SJCRH30 (cell line): ENCODE measurements around the gene OR8K3. TPM values are rescaled to one million over a fixed set of nuclear protein-coding genes. Genes with fewer than 3 reads are reported as not detected.

Experiments
- DNase-seq, 2 experiments: peaks; one replicate each; pipeline ENCODE4 v3.0.0-alpha.2; 2015 to 2020
- H3K27ac ChIP-seq: fragments of 250-450 bp; sonication (Bioruptor Pico); 2 replicates; pipeline ENCODE4 v1.5.1; 2020; ENCODE audit warnings: mild to moderate bottlenecking, moderate library complexity
- H3K27me3 ChIP-seq: fragments of 250-450 bp; sonication (Bioruptor Pico); 2 replicates; pipeline ENCODE4 v1.5.1; 2020; ENCODE audit warnings: mild to moderate bottlenecking, moderate library complexity
- H3K36me3 ChIP-seq: fragments of 250-450 bp; sonication (Bioruptor Pico); 2 replicates; pipeline ENCODE4 v1.5.1; 2020; ENCODE audit warnings: mild to moderate bottlenecking, moderate library complexity
- H3K4me1 ChIP-seq: fragments of 250-450 bp; sonication (Bioruptor Pico); 2 replicates; pipeline ENCODE4 v1.5.1; 2020; ENCODE audit warnings: mild to moderate bottlenecking, moderate library complexity
- H3K4me3 ChIP-seq: fragments of 250-450 bp; sonication (Bioruptor Pico); 2 replicates; pipeline ENCODE4 v1.5.1; 2020; ENCODE audit warnings: mild to moderate bottlenecking, moderate library complexity
- H3K9me3 ChIP-seq: fragments of 250-450 bp; sonication (Bioruptor Pico); replicated peaks from 2 replicates; pipeline ENCODE4 v1.5.1; 2020; ENCODE audit warnings: mild to moderate bottlenecking, moderate library complexity
- total RNA-seq: library from RNA; depleted of rRNA; stranded (reverse); fragments of >200 nt; shearing (Covaris generic); gene quantifications from 2 replicates; pipeline ENCODE4 v1.2.3, GENCODE V29; 2014; rRNA removed

OR8K3 gene
- total RNA-seq: not detected in 2 replicates

- no peaks in the 10 kb centered on the region for H3K27me3 ChIP-seq
- H3K9me3 ChIP-seq: no peaks in the 10 kb centered on the region
- no peak within 1 kb of the TSS for H3K4me3 ChIP-seq
- no peaks in the 10 kb centered on the region for H3K36me3 ChIP-seq
- H3K27ac ChIP-seq: no peak within 1 kb of the TSS
- DNase-seq: no peak
- no peaks in the 10 kb centered on the region for H3K4me1 ChIP-seq
Measured at GRCh38 chr11:56314844-56315243, at the start of gene OR8K3. OR8K3 (plus strand) TSS chr11:56315144; CDS start chr11:56318307, 3,163 bp downstream.

GRCh38 chr11:56271092-56271491, 43.9 kb upstream of the OR8K3 start:
- Histone ChIP-seq H3K9me3 (no peaks in the 10 kb centered on the region), H3K27me3 (no peaks in the 10 kb centered on the region), H3K4me3 (no peak overlapping the region), H3K36me3 (no peaks in the 10 kb centered on the region), H3K27ac (no peak overlapping the region), H3K4me1 (no peaks in the 10 kb centered on the region)
- no peak for DNase-seq

GRCh38 chr11:56273854-56274253, 41.1 kb upstream of the OR8K3 start, which contains the start of gene OR5T1:
OR5T1 (plus strand) TSS chr11:56274154; CDS start chr11:56275639, 1,485 bp downstream.
- no peaks in the 10 kb centered on the region for H3K36me3 ChIP-seq
- no peak for DNase-seq
- H3K9me3 ChIP-seq: no peaks in the 10 kb centered on the region
- no peak within 1 kb of the TSS for H3K27ac ChIP-seq
- H3K27me3 ChIP-seq: no peaks in the 10 kb centered on the region
- H3K4me1 ChIP-seq: no peaks in the 10 kb centered on the region
- no peak within 1 kb of the TSS for H3K4me3 ChIP-seq

- H3K27me3 ChIP-seq: no peaks in the 10 kb centered on the region
- H3K4me3 ChIP-seq: no peak within 1 kb of the TSS
- H3K36me3 ChIP-seq: no peaks in the 10 kb centered on the region
- H3K9me3 ChIP-seq: no peaks in the 10 kb centered on the region
- DNase-seq: no peak
- H3K27ac ChIP-seq: no peak within 1 kb of the TSS
- H3K4me1 ChIP-seq: no peaks in the 10 kb centered on the region
Measured at GRCh38 chr11:56292154-56292553, 22.8 kb upstream of the OR8K3 start, which contains the start of gene OR8H1. OR8H1 (minus strand) TSS chr11:56292254; CDS start chr11:56291062, 1,192 bp downstream.

GRCh38 chr11:56296898-56297297, 18.0 kb upstream of the OR8K3 start:
- Histone ChIP-seq H3K27ac (no peak overlapping the region), H3K4me1 (no peaks in the 10 kb centered on the region), H3K4me3 (no peak overlapping the region), H3K36me3 (no peaks in the 10 kb centered on the region), H3K9me3 (no peaks in the 10 kb centered on the region; the same call in 1 of the 2 replicates), H3K27me3 (0 out of 2 replicates have a peak, but pooled peaks cover 3% of the 10 kb centered on the region)
- no peak for DNase-seq

- H3K4me1 ChIP-seq: no peaks in the 10 kb centered on the region
- H3K9me3 ChIP-seq: no peaks in the 10 kb centered on the region
- H3K4me3 ChIP-seq: no peak overlapping the region
- no peaks in the 10 kb centered on the region for H3K36me3 ChIP-seq
- H3K27me3 ChIP-seq: no peaks in the 10 kb centered on the region
- H3K27ac ChIP-seq: no peak overlapping the region
- DNase-seq: no peak
Measured at GRCh38 chr11:56307836-56308235, 7.1 kb upstream of the OR8K3 start.

- no peaks in the 10 kb centered on the region for H3K4me1 ChIP-seq
- H3K9me3 ChIP-seq: no peaks in the 10 kb centered on the region
- H3K36me3 ChIP-seq: no peaks in the 10 kb centered on the region
- DNase-seq: no peak
- H3K27ac ChIP-seq: no peak overlapping the region
- no peaks in the 10 kb centered on the region for H3K27me3 ChIP-seq
- no peak overlapping the region for H3K4me3 ChIP-seq
Measured at GRCh38 chr11:56331861-56332491, 17.0 kb downstream of the OR8K3 start.

GRCh38 chr11:56333156-56333555, 18.2 kb downstream of the OR8K3 start:
- Histone ChIP-seq H3K27me3 (no peaks in the 10 kb centered on the region), H3K27ac (no peak overlapping the region), H3K4me1 (no peaks in the 10 kb centered on the region), H3K36me3 (no peaks in the 10 kb centered on the region), H3K4me3 (no peak overlapping the region), H3K9me3 (no peaks in the 10 kb centered on the region)
- no peak for DNase-seq

GRCh38 chr11:56340289-56340688, 25.3 kb downstream of the OR8K3 start:
- Histone ChIP-seq H3K4me3 (no peak overlapping the region), H3K4me1 (no peaks in the 10 kb centered on the region), H3K36me3 (no peaks in the 10 kb centered on the region), H3K9me3 (no peaks in the 10 kb centered on the region), H3K27me3 (no peaks in the 10 kb centered on the region), H3K27ac (no peak overlapping the region)
- no peak for DNase-seq

GRCh38 chr11:56345739-56346138, 30.8 kb downstream of the OR8K3 start, which contains the start of gene OR8K1:
OR8K1 (plus strand) TSS chr11:56346039; CDS start chr11:56346039, 0 bp downstream.
- no peaks in the 10 kb centered on the region for H3K36me3 ChIP-seq
- no peak within 1 kb of the TSS for H3K27ac ChIP-seq
- DNase-seq: no peak
- no peaks in the 10 kb centered on the region for H3K27me3 ChIP-seq
- no peak within 1 kb of the TSS for H3K4me3 ChIP-seq
- no peaks in the 10 kb centered on the region for H3K4me1 ChIP-seq
- H3K9me3 ChIP-seq: no peaks in the 10 kb centered on the region

GRCh38 chr11:56353991-56354390, 39.0 kb downstream of the OR8K3 start, which contains the start of gene OR8J1:
OR8J1 (plus strand) TSS chr11:56354291; CDS start chr11:56360247, 5,956 bp downstream.
- H3K27ac ChIP-seq: no peak within 1 kb of the TSS
- H3K36me3 ChIP-seq: no peaks in the 10 kb centered on the region
- H3K4me1 ChIP-seq: no peaks in the 10 kb centered on the region
- no peaks in the 10 kb centered on the region for H3K9me3 ChIP-seq
- no peak for DNase-seq
- H3K27me3 ChIP-seq: no peaks in the 10 kb centered on the region
- H3K4me3 ChIP-seq: no peak within 1 kb of the TSS

Other genes starting within 250 kb of the OR8K3 start
- not detected in 2 replicates for gene OR8I2, start 221.8 kb upstream of the OR8K3 start, total RNA-seq
- gene OR8H2, start 211.5 kb upstream of the OR8K3 start, total RNA-seq: not detected in 2 replicates
- not detected in 2 replicates for gene OR8H3, start 192.8 kb upstream of the OR8K3 start, total RNA-seq
- gene OR8J3, start 174.9 kb upstream of the OR8K3 start, total RNA-seq: not detected in 2 replicates
- gene OR8K5, start 154.8 kb upstream of the OR8K3 start, total RNA-seq: not detected in 2 replicates
- not detected in 2 replicates for gene OR5J2, start 138.5 kb upstream of the OR8K3 start, total RNA-seq
- gene OR5T2, start 80.9 kb upstream of the OR8K3 start, total RNA-seq: not detected in 2 replicates
- gene OR5T3, start 62.9 kb upstream of the OR8K3 start, total RNA-seq: not detected in 2 replicates
- not detected in 2 replicates for gene OR5T1, start 41.0 kb upstream of the OR8K3 start, total RNA-seq
- not detected in 2 replicates for gene OR8H1, start 22.9 kb upstream of the OR8K3 start, total RNA-seq
- gene OR8K1, start 30.9 kb downstream of the OR8K3 start, total RNA-seq: not detected in 2 replicates
- gene OR8J1, start 39.1 kb downstream of the OR8K3 start, total RNA-seq: not detected in 2 replicates
- not detected in 2 replicates for gene OR8U1, start 60.5 kb downstream of the OR8K3 start, total RNA-seq
- not detected in 2 replicates for gene OR5AL1, start 97.6 kb downstream of the OR8K3 start, total RNA-seq
- gene OR5M3, start 158.2 kb downstream of the OR8K3 start, total RNA-seq: not detected in 2 replicates
- gene OR5M8, start 176.2 kb downstream of the OR8K3 start, total RNA-seq: not detected in 2 replicates
- gene OR5M11, start 228.1 kb downstream of the OR8K3 start, total RNA-seq: not detected in 2 replicates